Activated CD4-positive, alpha-beta T cell treated with anti-CD3 and anti-CD28 coated beads, Interleukin-2, amount 50 U/mL, for 4 hours (primary cell): ENCODE results near the gene TBK1.
A peak's percentile ranks its signal among the peaks of the same experiment; 100 is the strongest.

Experiments used
- DNase-seq, 2 experiments: peaks; one replicate each; pipeline ENCODE4 v3.0.0-alpha.2; 2020

Gene TBK1

DNA sequence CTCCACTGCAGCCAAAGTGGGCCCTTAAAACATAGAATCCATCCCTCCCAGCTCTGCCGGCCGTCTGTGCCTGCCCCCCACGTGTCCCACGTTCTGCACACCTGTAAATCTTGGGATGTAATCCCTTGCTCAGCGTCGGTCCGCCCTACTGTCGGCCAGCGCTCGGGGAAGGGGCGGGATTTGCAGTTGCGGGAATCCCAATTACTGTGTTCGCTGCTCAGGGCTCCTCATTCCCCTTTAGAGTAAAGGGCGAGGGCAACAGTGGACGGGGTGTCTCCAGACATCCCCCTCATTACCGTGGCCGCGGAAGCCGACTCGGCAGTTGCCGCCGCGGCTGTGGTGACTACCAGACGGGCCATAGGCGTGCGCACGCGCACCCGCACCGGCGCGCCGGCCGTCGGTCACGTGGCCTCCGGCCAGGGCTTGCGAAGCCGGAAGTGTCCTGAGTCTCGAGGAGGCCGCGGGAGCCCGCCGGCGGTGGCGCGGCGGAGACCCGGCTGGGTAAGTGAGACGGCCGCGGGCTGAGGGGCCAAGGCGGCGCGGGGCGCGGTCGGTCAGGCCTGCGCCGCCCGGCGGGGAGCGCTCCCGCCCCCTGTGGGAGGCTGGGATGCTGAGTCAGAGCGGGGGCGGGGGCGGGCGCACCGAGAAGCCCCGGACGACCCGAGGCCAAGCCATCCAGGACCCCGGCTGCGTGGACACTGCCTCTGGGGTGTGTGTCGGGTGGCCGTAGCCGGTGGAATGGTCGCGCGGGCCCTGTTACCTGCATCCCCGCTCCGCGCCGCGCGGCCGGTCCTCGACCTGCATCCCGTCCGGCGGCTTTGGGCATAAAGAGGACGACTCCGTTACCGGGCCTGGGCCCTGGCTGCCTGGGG lies at the start of gene TBK1:
TBK1 (plus strand) TSS at position 434 of the 872 bp plus-strand sequence. CDS start 3,751 bp downstream, outside the sequence.
- DNase-seq, result peak; percentile 36 to 37

DNA sequence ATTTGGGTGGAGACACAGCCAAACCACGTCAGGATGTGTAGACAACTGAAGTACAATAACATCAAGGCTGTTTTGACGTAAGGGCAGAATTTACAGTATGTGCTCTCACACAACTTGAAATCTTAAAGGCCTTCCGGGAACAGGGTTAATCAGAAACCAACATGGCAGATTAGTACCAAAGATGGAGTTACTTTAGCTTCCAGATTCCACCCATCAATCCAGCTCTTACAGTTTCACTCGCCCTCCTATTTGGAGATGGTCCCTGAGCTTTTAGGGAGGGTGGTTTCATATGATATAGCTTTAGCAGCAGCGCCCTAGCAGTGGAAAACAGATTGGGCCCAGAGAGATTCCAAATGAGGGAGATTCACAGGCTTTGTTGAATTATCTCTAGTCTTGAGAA lies 49.7 kb upstream of the TBK1 start:
- no peak for DNase-seq

DNA sequence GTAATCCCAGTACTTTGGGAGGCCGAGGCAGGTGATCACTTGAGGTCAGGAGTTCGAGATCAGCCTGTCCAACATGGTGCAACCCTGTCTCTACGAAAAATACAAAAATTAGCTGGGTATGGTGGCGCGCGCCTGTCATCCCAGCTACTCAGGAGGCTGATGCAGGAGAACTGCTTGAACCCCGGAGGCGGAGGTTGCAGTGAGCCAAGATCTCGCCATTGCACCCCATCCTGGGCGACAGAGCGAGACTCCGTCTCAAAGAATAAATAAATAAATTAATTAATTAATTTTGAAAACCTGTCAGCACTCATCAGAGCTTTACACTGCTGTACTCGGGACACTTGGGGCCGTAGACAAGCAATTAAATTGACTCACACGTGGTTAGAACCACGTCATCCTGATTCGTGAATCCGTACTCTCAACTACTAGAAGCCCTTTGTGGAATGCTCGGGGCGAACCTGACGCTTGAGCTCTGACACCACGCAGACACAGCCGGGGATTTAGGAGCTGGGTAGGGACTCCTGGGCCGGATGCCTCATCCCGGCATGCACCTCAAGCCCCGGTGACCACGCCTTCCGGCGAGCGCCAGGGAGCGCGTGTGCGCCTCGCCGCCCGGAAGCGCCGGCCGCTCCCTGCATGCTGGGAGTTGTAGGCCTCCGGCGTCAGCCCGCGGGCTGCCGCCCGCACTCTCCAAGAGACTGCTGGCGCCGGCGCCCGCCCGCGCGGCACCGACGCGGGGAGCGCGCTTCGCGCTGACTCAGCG lies 48.0 kb upstream of the TBK1 start, which contains the start of gene XPOT:
XPOT (plus strand) TSS at position 686 of the 763 bp plus-strand sequence. CDS start 5,644 bp downstream, outside the sequence.
- peak; percentile 87 to 93 for DNase-seq

DNA sequence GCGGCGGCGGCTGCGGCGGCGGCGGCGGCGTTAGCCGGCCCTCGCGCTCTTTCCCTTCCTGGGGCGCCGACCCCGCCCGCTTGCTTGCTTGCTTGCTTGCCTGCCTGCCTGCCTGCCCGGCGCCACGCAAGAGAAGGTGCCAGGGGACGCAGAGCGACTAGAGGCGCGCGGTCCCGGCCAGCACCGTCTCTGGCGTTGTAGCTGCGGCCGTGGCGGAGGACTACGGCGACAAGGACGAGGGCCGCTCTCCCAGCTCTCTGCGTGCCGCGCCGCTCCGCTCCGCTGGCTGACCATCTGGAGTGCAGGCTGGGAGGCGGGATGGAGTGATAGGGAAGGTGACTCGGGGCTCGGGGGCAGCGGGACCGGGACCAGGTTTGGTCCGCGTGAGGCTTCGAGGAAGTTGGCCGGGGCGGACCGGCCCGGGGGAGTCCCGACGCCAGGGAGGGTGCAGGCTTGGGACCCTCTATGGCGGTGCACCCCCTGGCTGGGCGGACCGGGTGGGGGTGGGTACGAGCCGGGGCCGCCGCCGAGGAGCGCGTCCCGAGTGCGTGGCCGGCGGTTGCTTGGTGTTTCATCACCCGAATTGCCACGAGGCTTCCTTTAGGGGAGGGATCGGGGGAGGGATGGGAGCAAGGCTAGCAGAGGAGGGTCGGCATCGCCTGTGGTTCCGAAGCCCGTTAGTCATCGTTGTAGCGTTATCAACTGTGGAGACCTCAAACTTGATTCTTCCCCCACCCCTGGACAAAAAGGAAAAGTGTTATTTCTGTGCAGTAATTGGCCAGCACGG lies 47.3 kb upstream of the TBK1 start:
- peak; percentile 67 to 76 for DNase-seq

DNA sequence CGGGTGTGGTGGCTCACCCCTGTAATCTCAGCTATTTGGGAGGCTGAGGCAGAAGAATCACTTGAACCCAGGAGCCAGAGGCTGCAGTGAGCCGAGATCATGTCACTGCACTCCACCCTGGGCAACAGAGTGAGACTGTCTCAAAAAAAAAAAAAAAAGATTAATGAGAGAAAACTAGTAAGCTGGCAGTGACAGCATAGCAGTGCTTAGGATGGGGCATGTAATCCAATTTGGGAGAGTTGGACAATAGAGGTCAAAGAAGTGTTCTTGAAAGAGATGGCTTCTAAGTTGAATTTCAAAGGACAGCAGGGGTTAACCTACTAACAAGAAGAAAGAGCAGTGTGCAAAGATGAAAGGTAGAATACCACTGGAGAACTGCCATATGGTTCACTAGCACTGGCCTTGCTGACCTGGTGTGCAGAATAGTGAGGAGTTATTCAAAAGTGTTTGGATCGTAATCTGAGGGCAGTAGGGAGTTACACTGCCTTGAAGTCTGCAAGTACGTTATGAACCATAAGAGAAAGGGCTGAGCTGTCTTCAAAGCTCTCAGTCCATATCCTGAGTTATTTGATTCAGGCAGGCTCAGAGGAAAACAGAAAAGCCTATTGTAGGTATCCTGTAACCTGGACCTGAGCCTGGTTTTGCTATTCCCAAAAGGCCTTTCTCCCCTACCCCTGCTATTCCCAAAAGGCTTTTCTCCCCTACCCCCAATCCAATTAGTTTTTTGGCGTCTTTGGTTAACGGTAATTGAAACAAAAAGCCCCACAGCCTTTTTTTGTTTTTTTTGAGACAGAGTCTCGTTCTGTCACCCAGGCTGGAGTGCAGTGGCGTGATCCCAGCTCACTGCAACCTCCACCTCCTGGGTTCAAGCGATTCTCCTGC lies 44.3 kb upstream of the TBK1 start:
- DNase-seq, result no peak

DNA sequence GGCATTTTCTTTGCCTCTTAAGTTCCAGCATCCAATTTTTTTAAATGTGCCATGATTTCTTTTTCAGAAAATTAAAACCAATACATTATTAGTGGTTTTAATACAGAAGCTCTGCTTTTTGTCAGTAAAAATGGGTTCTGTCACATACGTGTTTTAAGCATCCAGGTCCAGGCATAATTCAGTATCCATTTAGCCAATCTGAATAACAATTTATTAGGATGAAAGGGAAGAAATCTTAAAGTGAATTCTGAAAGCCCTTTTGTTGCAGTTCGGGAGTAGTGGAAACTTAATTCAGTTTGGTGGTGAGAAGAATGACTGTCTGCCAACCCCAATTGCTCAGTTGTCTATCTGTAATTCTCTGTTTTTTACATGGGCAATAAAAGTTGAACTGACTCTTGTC lies 40.5 kb upstream of the TBK1 start:
- DNase-seq, result no peak

DNA sequence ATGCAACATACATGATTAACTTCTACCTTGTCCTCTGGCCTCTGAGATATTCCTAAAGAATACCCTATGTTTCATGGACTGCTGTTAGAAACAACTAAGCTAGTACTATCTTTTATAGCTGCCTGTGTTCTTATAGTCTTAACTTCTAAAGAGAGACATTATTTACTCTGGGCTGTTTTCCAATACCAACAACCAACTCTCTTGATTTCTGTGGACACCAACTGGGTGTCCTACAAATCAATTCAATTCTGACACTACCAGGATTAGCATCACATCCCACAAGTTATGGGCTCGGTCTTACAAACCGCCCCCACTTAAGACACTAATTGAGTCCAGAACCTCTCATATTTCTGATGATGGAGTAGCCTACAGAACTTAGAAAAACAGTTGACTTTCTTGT lies 39.5 kb upstream of the TBK1 start:
- no peak for DNase-seq

DNA sequence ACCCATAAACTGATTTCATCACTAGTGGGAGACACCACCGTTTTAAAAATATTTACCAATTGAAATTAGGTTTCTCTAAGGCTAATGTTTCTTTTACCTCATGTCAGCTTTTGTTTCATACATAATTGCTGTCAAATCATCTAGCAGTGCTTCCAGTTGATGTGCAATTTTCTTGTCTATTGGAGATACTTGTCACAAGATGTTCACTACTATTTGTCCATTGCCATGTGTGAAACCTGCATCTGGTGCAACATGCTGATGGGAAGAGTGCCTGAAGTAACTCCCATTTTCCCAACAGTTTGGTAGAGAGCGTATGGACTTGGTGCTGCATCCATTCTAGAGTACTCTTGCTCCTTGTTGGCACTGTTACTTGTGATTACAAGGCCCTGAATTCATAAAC lies 38.0 kb upstream of the TBK1 start:
- no peak for DNase-seq

DNA sequence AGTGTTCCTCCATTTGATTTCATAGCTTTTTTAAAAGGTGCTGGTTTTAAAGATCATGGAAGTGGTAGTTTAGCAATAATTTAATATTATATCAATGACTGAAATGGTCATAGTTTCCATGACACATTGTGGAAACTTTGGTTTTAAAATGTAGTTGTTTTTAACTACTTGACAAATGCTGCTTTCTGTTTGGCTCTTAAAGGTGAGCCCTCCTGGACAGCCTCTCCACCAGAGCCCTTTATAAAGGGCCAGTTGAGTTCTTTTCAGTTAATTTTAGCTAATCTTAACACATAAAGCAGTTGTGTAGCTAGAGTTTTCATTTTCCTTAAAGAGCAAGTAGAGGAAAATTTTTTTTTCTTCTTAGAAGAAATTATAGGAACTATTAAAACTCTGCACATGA lies 33.7 kb upstream of the TBK1 start:
- DNase-seq, result no peak

DNA sequence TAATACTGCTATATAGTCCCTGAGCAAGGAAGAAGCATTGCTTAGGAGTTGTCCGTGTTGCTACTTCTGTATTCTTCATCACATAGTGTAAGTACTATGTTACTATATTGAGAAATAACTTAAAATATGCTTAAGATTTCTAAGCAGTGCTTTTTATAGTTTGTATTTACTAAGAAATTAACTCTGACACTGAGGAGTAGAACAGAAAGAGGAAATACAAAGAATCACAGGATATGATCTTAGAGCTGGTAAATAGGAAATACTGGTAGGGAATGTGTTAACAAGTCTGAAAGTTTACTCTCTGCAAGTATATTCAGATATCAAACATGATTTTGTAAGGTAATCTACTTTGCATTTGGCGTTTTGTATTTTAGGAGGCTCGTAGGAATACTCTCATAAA lies 32.2 kb upstream of the TBK1 start:
- DNase-seq, result no peak

DNA sequence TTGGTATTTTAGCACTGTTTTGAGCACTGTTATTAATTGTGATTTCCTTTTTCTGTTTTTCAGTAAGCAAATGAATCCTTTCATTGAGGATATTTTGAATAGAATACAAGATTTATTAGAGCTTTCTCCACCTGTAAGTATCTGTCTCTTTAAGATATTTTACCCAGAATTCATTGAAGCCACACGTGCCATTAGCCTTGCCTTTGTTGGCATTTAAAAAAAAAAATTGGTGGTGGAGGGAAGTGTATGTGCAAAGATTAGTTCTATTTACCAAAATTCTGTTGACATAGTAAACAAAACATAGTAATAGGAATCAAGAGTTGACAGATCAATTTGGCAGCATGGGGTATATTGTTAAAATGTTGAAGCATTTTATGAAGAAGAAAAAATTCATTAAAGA lies 23.9 kb upstream of the TBK1 start:
- no peak for DNase-seq

DNA sequence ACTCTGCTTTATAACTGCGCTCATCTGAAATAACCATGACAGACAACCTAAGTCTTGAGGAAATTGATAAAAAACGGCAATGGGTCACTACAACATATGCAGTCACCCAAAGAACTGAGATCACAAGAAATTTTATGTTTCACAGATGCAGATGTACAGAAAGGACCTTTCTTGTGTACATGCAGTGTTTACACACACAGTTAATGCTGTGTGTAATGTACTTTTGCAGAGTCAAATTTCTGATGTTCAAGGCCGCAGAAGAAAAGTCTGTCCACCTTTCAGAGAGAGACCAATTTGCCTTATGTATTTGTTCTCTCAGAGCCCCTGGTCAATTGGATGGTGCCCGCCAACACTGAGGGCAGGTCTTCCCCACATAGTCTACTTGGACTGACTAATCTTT lies 23.0 kb upstream of the TBK1 start:
- DNase-seq, result no peak

DNA sequence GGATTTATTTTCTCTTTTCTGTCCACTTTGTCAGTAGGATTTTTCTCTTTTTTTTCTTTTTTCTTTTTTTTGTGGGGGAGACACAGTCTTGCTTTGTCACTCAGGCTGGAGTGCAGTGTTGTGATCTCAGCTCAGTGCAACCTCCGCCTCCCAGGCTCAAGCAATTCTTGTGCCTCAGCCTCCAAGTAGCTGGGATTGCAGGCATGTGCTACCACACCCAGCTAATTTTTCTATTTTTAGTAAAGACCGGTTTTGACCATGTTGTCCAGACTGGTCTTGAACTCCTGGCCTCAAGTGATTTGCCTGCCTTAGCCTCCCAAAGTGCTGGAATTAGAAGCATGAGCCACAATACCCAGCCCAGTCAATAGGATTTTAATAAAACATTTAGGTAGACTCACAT lies 21.0 kb upstream of the TBK1 start:
- no peak for DNase-seq

DNA sequence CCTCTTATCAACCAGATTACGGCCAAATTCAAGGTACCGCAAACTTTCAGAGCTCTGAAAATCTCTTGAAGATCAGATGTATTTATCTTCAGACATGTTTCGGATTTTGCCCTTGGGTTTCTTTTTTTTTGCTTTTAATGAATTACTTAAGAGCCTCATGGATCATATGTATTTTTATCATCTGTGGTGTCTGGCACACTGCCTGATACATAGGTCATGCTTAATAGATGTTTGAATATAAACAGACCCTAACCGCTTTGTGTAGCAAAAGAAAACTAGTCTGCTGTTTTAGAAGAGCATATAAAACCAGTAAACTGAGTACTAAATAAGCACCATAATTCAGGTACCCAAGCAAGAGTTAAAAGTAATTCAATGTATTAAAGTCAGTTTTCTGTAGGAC lies 20.1 kb upstream of the TBK1 start:
- DNase-seq, result no peak

DNA sequence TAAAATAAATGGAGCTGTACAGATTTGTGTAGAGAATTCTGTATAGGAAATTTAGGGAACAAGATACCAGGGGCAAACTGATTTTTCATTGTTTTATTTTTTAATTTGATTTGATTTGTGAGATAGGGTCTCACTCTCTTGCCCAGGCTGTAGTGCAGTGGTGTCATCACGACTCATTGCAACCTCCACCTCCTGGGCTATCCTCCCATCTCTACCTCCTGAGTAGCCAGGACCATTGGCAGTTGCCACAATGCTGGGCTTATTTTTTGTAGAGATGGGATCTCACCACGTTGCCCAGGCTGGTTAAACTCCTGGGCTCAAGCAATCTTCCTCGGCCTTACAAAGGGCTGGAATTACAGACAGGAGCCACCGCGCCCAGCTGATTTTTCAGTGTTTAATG lies 18.0 kb upstream of the TBK1 start:
- no peak for DNase-seq

DNA sequence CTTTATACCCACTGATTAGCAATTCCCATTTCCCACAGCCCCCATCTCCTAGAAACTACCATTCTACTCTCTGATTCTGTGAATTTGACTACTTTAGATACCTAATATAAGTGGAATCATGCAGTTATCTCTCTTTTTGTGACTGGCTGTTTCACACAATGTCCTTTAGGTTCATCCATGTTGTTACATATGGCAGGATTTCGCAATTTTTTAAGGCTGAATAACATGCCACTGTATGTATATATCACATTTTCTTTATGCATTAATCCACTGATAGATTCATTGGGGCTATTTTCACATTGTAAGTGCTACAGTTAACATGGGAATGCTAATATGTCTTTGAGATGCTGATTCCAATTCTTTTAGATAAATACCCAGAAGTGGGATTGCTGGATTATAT lies 11.8 kb upstream of the TBK1 start:
- DNase-seq, result no peak

DNA sequence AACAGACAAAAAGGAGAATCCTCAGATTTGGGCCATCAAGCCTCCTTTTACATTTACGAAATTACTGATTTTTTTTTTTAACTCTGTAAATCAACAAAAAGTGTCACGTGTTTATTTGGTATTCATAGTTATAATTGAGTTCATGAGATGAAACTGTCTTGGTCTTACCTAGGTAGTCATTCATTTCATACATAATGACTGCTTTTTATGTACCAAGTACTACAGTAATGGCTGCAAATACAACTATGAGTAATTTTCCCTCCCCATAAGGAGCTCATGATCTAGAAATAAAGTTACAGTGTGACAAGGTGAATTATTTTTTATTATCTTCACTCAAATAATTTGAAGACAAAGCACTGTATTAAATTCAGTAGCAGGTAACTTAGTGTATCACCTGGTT lies 6.4 kb upstream of the TBK1 start:
- no peak for DNase-seq

DNA sequence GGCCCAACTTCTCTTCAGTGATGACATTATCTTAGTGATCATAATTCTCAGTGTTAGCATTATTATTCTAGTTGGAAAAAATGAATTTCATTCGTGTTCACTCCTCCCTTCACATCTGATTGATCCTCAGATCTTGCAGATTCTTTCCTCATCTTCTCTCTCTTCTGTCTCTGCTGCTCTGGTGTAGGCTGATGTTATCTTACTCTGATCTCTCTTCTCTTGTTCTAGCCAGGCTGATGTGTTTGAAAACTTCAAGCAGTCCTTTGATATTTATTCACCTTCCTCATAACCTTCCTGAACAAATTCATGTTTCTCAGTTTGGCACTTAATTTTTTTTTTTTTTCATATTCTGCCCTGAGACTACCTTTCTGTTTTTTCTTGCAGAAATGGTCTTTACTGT lies 5.6 kb upstream of the TBK1 start:
- no peak for DNase-seq

DNA sequence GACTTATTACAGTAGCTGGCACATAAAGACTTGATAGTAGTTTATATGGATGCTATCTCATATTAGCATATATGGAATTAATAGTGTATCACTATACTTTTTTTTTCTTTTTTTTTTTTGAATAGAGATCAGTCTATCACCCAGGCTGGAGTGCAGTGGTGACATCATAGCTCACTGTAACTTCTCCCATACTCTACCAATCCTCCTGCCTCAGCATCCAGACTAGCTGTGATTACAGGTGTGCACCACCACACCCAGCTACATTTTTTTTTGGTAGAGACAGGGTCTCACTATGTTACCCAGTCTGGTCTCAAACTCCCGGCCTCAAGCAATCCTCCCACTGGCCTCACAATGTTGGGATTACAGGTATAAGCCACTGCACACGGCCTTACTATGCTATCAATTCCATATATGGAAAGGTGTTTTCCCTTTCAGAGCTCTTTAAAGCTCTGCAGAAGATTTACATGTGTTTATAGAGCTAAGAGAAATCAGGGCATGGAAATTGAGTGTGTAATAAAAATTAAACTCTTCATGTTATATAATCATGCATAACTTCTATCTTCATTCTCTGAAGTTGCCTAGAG lies 1.8 kb upstream of the TBK1 start:
- no peak for DNase-seq

DNA sequence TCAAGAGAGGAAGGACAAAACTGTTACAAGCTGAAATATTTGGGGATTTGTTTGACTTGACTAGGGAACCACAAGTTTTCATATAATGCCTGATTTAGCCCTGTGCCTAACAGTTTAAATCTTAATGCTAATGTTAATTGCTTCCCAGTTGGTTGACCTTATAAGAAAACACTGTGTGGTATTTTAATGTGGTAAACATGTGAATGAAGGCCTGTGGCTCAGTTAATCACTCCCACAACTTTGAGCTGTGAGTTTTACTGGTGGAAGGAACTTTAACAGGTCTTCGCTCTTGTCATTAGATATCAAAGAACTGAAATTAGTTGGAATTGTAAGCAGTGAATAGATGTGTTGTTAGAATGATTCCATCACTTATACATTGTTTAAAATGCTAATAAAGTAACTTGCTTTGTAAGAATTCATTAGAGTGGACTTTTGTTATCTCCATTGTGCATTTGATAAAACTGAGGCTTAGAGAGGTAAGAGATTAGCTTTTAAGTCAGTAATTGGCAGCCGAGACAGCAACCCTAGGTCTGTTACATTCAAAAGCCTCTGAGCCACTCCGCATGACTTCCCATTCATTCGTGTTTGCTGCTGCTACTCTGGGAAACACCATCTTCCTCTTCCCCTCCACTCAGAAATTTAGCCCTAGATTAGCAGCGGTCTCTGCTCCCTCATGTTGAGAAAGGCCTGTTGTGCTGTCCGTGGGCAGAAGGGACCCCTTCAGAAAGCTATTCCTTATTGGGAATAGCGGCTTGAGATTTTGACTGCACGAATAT lies 1.0 kb upstream of the TBK1 start:
- DNase-seq, result no peak
